HG02759 (cell line): ENCODE results near the gene SELPLG.
"Not testable (repeated sequence)": the region's sequence is repeated elsewhere in the genome, so short reads cannot be mapped to it uniquely, and the experiment has no call there.

Experiments
- ATAC-seq: cut with Tn5 transposase; IDR thresholded peaks from one replicate; pipeline ENCODE4 v1.9.1; 2021; ENCODE audit warnings: mild to moderate bottlenecking, moderate library complexity; ENCODE audit not compliant: unreplicated experiment

The SELPLG gene

GRCh38 chr12:108620236-108620879 is 13.3 kb downstream of the SELPLG start:
- no peak for ATAC-seq

- no peak for ATAC-seq
These were observed 14.1 kb downstream of the SELPLG start for GRCh38 chr12:108619369-108620160.

- ATAC-seq: not testable (repeated sequence)
These were observed 14.8 kb downstream of the SELPLG start for GRCh38 chr12:108618953-108619274.

GRCh38 chr12:108618079-108618952 is 15.4 kb downstream of the SELPLG start:
- peak; percentile 37 for ATAC-seq

- peak; percentile 83 for ATAC-seq
These were observed 16.5 kb downstream of the SELPLG start for GRCh38 chr12:108616941-108617858.

- no peak for ATAC-seq
These were observed 17.3 kb downstream of the SELPLG start for GRCh38 chr12:108616359-108616758.

- ATAC-seq: no peak
These were observed 17.8 kb downstream of the SELPLG start for GRCh38 chr12:108615918-108616317.

GRCh38 chr12:108614639-108615038 is 19.1 kb downstream of the SELPLG start:
- no peak for ATAC-seq

- ATAC-seq: no peak
These were observed 19.7 kb downstream of the SELPLG start for GRCh38 chr12:108614041-108614440.

GRCh38 chr12:108613548-108613947 is 20.1 kb downstream of the SELPLG start:
- no peak for ATAC-seq

GRCh38 chr12:108612788-108613282 is 20.9 kb downstream of the SELPLG start:
- ATAC-seq: no peak

GRCh38 chr12:108611884-108612415 is 21.7 kb downstream of the SELPLG start:
- no peak for ATAC-seq

- ATAC-seq: no peak
These were observed 22.7 kb downstream of the SELPLG start for GRCh38 chr12:108610856-108611605.

GRCh38 chr12:108610336-108610815 is 23.3 kb downstream of the SELPLG start:
- ATAC-seq: no peak

- peak; percentile 59 for ATAC-seq
These were observed 24.0 kb downstream of the SELPLG start for GRCh38 chr12:108609537-108610335.

GRCh38 chr12:108608616-108609015 is 25.1 kb downstream of the SELPLG start:
- ATAC-seq: no peak

GRCh38 chr12:108607981-108608600 is 25.6 kb downstream of the SELPLG start:
- ATAC-seq: no peak

GRCh38 chr12:108606492-108606891 is 27.2 kb downstream of the SELPLG start:
- ATAC-seq: no peak
